ENCODE data around the gene WDR37. TPM values are rescaled to one million over a fixed set of nuclear protein-coding genes. Genes with fewer than 3 reads are reported as not detected.
"Not testable (repeated sequence)": the region's sequence is repeated elsewhere in the genome, so short reads cannot be mapped to it uniquely, and the experiment has no call there.

Gene WDR37
- total RNA-seq, 1 donor from 2014 or later = 13.6 TPM

DNA sequence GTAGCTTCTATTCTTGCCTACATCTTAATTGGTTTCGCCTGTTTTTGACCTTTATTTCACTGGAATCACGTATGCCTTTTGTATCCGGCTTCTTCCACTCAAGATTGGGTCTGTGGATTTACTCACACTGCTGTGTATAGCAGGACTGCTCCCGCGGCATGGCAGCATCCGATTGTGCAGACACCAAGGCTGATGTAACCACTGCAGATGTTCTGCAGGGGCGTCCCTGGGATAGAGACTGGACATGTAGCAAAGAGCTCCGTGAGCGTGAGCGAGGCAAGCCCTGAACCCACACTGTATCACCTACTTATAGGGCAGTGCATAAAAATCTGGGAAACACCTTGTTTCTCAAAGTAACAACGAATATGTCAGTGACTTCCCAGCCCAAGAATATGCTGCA, 19.1 kb upstream of the WDR37 start:
- H3K4me1 Mint-ChIP-seq (ENCODE audit: unreplicated experiment) = peaks cover 26% of the 10 kb centered on the region
- H3K27ac Mint-ChIP-seq (ENCODE audit: unreplicated experiment) = no peak overlapping the region
- TF ChIP-seq, protein P1, sequence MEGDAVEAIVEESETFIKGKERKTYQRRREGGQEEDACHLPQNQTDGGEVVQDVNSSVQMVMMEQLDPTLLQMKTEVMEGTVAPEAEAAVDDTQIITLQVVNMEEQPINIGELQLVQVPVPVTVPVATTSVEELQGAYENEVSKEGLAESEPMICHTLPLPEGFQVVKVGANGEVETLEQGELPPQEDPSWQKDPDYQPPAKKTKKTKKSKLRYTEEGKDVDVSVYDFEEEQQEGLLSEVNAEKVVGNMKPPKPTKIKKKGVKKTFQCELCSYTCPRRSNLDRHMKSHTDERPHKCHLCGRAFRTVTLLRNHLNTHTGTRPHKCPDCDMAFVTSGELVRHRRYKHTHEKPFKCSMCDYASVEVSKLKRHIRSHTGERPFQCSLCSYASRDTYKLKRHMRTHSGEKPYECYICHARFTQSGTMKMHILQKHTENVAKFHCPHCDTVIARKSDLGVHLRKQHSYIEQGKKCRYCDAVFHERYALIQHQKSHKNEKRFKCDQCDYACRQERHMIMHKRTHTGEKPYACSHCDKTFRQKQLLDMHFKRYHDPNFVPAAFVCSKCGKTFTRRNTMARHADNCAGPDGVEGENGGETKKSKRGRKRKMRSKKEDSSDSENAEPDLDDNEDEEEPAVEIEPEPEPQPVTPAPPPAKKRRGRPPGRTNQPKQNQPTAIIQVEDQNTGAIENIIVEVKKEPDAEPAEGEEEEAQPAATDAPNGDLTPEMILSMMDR (IDR thresholded peaks at IDR 0.05) = no peak
- H3K9me3 Mint-ChIP-seq (ENCODE audit: unreplicated experiment) = no peaks in the 10 kb centered on the region
- H3K27me3 Mint-ChIP-seq (ENCODE audit: unreplicated experiment) = no peaks in the 10 kb centered on the region
- H3K36me3 Mint-ChIP-seq (ENCODE audit: unreplicated experiment) = peaks cover 15% of the 10 kb centered on the region
- no peak overlapping the region for H3K4me3 Mint-ChIP-seq (ENCODE audit: unreplicated experiment)
- no peak for DNase-seq (ENCODE audit: extremely low spot score, unreplicated experiment)

DNA sequence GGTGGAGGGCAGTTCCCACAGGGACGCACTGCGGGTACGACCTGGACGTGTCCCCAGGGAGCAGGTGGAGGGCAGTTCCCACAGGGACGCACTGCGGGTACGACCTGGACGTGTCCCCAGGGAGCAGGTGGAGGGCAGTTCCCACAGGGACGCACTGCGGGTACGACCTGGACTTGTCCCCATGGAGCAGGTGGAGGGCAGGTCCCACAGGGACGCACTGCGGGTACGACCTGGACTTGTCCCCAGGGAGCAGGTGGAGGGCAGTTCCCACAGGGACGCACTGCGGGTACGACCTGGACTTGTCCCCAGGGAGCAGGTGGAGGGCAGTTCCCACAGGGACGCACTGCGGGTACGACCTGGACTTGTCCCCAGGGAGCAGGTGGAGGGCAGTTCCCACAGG, 17.4 kb upstream of the WDR37 start:
- not testable (repeated sequence) for H3K4me3 Mint-ChIP-seq (ENCODE audit: unreplicated experiment); H3K27ac Mint-ChIP-seq (ENCODE audit: unreplicated experiment); H3K27me3 Mint-ChIP-seq (ENCODE audit: unreplicated experiment); H3K9me3 Mint-ChIP-seq (ENCODE audit: unreplicated experiment); DNase-seq (ENCODE audit: extremely low spot score, unreplicated experiment)
- peaks cover 29% of the 10 kb centered on the region for H3K4me1 Mint-ChIP-seq (ENCODE audit: unreplicated experiment)
- H3K36me3 Mint-ChIP-seq (ENCODE audit: unreplicated experiment) = peaks cover 22% of the 10 kb centered on the region

DNA sequence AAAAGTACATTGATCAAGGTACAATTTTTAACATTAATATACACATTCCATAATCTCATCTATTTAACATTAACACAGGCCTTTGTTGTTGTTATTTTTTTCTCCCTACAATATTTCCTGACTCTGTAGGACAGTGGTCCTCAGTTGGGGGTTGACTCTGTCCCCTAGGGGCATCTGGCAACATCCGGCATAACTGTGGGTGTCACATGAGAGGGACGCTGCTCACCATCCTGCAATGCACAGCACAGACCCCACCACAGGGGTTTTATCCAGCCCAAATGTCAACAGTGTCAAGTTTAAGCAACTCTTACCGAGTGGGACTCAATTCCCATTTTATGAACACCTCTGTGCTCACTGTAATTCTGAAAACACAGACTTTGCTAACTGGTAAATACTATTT, 16.1 kb upstream of the WDR37 start:
- Mint-ChIP-seq H3K27me3 (ENCODE audit: unreplicated experiment) (no peaks in the 10 kb centered on the region), H3K9me3 (ENCODE audit: unreplicated experiment) (no peaks in the 10 kb centered on the region), H3K36me3 (ENCODE audit: unreplicated experiment) (peaks cover 27% of the 10 kb centered on the region), H3K4me3 (ENCODE audit: unreplicated experiment) (no peak overlapping the region), H3K27ac (ENCODE audit: unreplicated experiment) (peak overlapping the region; percentile 57), H3K4me1 (ENCODE audit: unreplicated experiment) (peaks cover 33% of the 10 kb centered on the region)
- TF ChIP-seq, protein P1 (IDR thresholded peaks at IDR 0.05) = no peak
- no peak for DNase-seq (ENCODE audit: extremely low spot score, unreplicated experiment)

DNA sequence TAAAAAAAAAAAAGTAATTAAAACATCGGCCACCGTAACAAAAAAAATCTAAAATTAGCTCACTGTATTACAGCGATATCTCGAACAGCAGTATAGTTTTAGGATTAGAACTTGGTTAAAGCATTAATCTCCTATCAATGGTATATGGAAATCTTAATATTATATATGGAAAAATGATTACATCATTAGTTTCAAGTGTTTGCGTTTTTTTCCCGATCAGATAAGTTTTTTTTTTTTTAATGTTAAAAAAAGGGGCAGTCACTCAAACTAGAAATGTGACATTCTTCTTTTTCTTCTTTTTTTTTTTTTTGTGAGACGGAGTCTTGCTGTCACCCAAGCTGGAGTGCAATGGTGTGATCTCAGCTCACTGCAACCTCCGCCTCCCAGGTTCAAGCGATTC, 14.7 kb upstream of the WDR37 start:
- H3K27ac Mint-ChIP-seq (ENCODE audit: unreplicated experiment) = no peak overlapping the region
- TF ChIP-seq, protein P1 (IDR thresholded peaks at IDR 0.05) = no peak
- H3K4me1 Mint-ChIP-seq (ENCODE audit: unreplicated experiment) = peaks cover 33% of the 10 kb centered on the region
- no peaks in the 10 kb centered on the region for H3K27me3 Mint-ChIP-seq (ENCODE audit: unreplicated experiment)
- H3K36me3 Mint-ChIP-seq (ENCODE audit: unreplicated experiment) = peaks cover 27% of the 10 kb centered on the region
- H3K4me3 Mint-ChIP-seq (ENCODE audit: unreplicated experiment) = no peak overlapping the region
- DNase-seq (ENCODE audit: extremely low spot score, unreplicated experiment) = no peak
- H3K9me3 Mint-ChIP-seq (ENCODE audit: unreplicated experiment) = no peaks in the 10 kb centered on the region

DNA sequence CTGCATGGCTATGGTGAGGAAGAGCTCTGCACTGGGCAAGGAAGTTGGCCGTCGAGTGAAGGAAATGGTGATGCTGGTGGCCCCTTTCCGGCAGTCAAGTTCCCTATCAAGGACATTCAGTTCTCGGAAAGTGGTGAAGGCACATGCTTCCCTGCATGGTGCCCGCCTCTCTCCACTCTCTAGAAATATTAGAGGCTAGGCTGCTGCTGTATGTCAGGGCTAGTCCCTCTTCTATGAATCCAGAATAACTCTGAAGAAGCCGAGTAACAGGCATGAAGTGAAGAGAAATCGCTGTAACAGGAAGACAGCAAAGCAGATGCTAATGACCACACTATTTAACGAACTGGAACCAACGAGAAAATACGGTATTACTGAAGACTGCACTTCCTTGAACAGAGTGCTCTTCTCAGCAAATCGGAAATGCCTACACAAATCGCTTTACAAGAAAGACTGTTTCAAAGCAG, 12.6 kb upstream of the WDR37 start:
- no peak for DNase-seq (ENCODE audit: extremely low spot score, unreplicated experiment)
- Mint-ChIP-seq H3K4me1 (ENCODE audit: unreplicated experiment) (peaks cover 42% of the 10 kb centered on the region), H3K4me3 (ENCODE audit: unreplicated experiment) (no peak overlapping the region), H3K9me3 (ENCODE audit: unreplicated experiment) (no peaks in the 10 kb centered on the region), H3K27me3 (ENCODE audit: unreplicated experiment) (no peaks in the 10 kb centered on the region), H3K36me3 (ENCODE audit: unreplicated experiment) (peaks cover 23% of the 10 kb centered on the region), H3K27ac (ENCODE audit: unreplicated experiment) (peak overlapping the region; percentile 49)
- TF ChIP-seq, protein P1 (IDR thresholded peaks at IDR 0.05) = no peak

DNA sequence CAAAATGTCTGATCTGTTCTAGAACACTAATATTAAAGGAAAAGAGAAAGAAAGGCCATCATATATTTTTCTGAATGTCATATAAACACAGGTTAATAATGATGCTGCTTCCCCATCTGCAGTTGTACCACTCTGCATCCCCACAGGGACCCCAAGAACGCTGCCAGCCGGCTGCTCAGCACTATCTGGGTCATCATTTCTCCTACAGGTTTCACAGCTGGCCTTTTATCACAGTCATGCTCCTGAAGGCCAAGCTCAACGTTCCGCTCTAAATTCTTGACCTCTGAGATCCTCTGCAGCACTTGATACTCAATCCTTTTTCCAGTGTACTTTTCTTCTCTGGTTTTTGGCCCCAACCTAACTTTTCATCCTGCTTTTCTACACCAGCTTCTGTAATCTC, 12.0 kb upstream of the WDR37 start:
- DNase-seq (ENCODE audit: extremely low spot score, unreplicated experiment) = no peak
- TF ChIP-seq, protein P1 (IDR thresholded peaks at IDR 0.05) = no peak
- no peaks in the 10 kb centered on the region for H3K27me3 Mint-ChIP-seq (ENCODE audit: unreplicated experiment)
- H3K4me3 Mint-ChIP-seq (ENCODE audit: unreplicated experiment) = no peak overlapping the region
- H3K27ac Mint-ChIP-seq (ENCODE audit: unreplicated experiment) = peak overlapping the region; percentile 49
- H3K36me3 Mint-ChIP-seq (ENCODE audit: unreplicated experiment) = peaks cover 23% of the 10 kb centered on the region
- H3K4me1 Mint-ChIP-seq (ENCODE audit: unreplicated experiment) = peaks cover 42% of the 10 kb centered on the region
- H3K9me3 Mint-ChIP-seq (ENCODE audit: unreplicated experiment) = no peaks in the 10 kb centered on the region

All from osteocyte (in vitro differentiated cells).